ENCODE data around the gene PIEZO2. TPM values are rescaled to one million over a fixed set of nuclear protein-coding genes. Genes with fewer than 3 reads are reported as not detected.

Gene PIEZO2
- total RNA-seq, 1 donor from 2014 or later: 134 TPM

- Mint-ChIP-seq H3K9me3 (ENCODE audit: unreplicated experiment) (no peaks in the 10 kb centered on the region), H3K4me3 (ENCODE audit: unreplicated experiment) (no peak overlapping the region), H3K27me3 (ENCODE audit: unreplicated experiment) (no peaks in the 10 kb centered on the region), H3K27ac (ENCODE audit: unreplicated experiment) (no peak overlapping the region), H3K4me1 (ENCODE audit: unreplicated experiment) (no peaks in the 10 kb centered on the region), H3K36me3 (ENCODE audit: unreplicated experiment) (peaks cover 29% of the 10 kb centered on the region)
- TF ChIP-seq, protein P1, sequence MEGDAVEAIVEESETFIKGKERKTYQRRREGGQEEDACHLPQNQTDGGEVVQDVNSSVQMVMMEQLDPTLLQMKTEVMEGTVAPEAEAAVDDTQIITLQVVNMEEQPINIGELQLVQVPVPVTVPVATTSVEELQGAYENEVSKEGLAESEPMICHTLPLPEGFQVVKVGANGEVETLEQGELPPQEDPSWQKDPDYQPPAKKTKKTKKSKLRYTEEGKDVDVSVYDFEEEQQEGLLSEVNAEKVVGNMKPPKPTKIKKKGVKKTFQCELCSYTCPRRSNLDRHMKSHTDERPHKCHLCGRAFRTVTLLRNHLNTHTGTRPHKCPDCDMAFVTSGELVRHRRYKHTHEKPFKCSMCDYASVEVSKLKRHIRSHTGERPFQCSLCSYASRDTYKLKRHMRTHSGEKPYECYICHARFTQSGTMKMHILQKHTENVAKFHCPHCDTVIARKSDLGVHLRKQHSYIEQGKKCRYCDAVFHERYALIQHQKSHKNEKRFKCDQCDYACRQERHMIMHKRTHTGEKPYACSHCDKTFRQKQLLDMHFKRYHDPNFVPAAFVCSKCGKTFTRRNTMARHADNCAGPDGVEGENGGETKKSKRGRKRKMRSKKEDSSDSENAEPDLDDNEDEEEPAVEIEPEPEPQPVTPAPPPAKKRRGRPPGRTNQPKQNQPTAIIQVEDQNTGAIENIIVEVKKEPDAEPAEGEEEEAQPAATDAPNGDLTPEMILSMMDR (IDR thresholded peaks at IDR 0.05): no peak
- no peak for DNase-seq (ENCODE audit: extremely low spot score, unreplicated experiment)
These were observed 430.6 kb downstream of the PIEZO2 start for GRCh38 chr18:10718809-10719208.

- TF ChIP-seq, protein P1 (IDR thresholded peaks at IDR 0.05): no peak
- Mint-ChIP-seq H3K36me3 (ENCODE audit: unreplicated experiment) (peaks cover 34% of the 10 kb centered on the region), H3K27me3 (ENCODE audit: unreplicated experiment) (no peaks in the 10 kb centered on the region), H3K4me3 (ENCODE audit: unreplicated experiment) (no peak overlapping the region), H3K9me3 (ENCODE audit: unreplicated experiment) (no peaks in the 10 kb centered on the region), H3K4me1 (ENCODE audit: unreplicated experiment) (no peaks in the 10 kb centered on the region), H3K27ac (ENCODE audit: unreplicated experiment) (no peak overlapping the region)
- no peak for DNase-seq (ENCODE audit: extremely low spot score, unreplicated experiment)
These were observed 433.6 kb downstream of the PIEZO2 start for GRCh38 chr18:10715791-10716190.

DNA sequence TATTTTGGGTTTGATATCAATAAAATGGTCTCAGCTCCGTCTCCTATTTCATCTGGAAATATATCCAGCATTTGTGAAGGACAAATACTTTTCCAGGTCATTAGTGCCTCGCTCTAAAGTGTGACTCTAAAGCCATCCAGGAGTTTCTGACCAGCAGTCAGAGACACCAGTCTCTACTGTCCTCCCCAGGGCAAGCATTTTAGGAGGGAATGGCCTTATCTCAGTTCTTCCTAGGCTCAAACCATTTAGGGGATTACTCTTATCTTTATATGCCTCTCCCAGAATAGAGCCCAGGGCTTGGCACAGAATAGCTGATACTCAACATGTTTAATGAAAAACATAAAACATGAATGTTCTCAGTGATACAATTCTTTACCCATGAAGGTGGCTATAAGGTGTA is 436.0 kb downstream of the PIEZO2 start:
- H3K9me3 Mint-ChIP-seq (ENCODE audit: unreplicated experiment): no peaks in the 10 kb centered on the region
- no peak overlapping the region for H3K27ac Mint-ChIP-seq (ENCODE audit: unreplicated experiment)
- no peak for DNase-seq (ENCODE audit: extremely low spot score, unreplicated experiment)
- no peak overlapping the region for H3K4me3 Mint-ChIP-seq (ENCODE audit: unreplicated experiment)
- TF ChIP-seq, protein P1 (IDR thresholded peaks at IDR 0.05): no peak
- H3K4me1 Mint-ChIP-seq (ENCODE audit: unreplicated experiment): no peaks in the 10 kb centered on the region
- peaks cover 42% of the 10 kb centered on the region for H3K36me3 Mint-ChIP-seq (ENCODE audit: unreplicated experiment)
- H3K27me3 Mint-ChIP-seq (ENCODE audit: unreplicated experiment): no peaks in the 10 kb centered on the region

- H3K4me3 Mint-ChIP-seq (ENCODE audit: unreplicated experiment): no peak overlapping the region
- H3K27me3 Mint-ChIP-seq (ENCODE audit: unreplicated experiment): no peaks in the 10 kb centered on the region
- no peak for DNase-seq (ENCODE audit: extremely low spot score, unreplicated experiment)
- peaks cover 49% of the 10 kb centered on the region for H3K36me3 Mint-ChIP-seq (ENCODE audit: unreplicated experiment)
- TF ChIP-seq, protein P1 (IDR thresholded peaks at IDR 0.05): no peak
- no peaks in the 10 kb centered on the region for H3K9me3 Mint-ChIP-seq (ENCODE audit: unreplicated experiment)
- H3K4me1 Mint-ChIP-seq (ENCODE audit: unreplicated experiment): no peaks in the 10 kb centered on the region
- H3K27ac Mint-ChIP-seq (ENCODE audit: unreplicated experiment): no peak overlapping the region
These were observed 442.1 kb downstream of the PIEZO2 start for GRCh38 chr18:10707294-10707693.

GRCh38 chr18:10705786-10706185 is 443.6 kb downstream of the PIEZO2 start:
- Mint-ChIP-seq H3K27me3 (ENCODE audit: unreplicated experiment) (no peaks in the 10 kb centered on the region), H3K27ac (ENCODE audit: unreplicated experiment) (no peak overlapping the region), H3K36me3 (ENCODE audit: unreplicated experiment) (peaks cover 47% of the 10 kb centered on the region)

More at GRCh38 chr18:10705786-10706185, 443.6 kb downstream of the PIEZO2 start:
- no peak for DNase-seq (ENCODE audit: extremely low spot score, unreplicated experiment)
- no peak overlapping the region for H3K4me3 Mint-ChIP-seq (ENCODE audit: unreplicated experiment)
- no peaks in the 10 kb centered on the region for H3K9me3 Mint-ChIP-seq (ENCODE audit: unreplicated experiment)
- TF ChIP-seq, protein P1 (IDR thresholded peaks at IDR 0.05): no peak
- no peaks in the 10 kb centered on the region for H3K4me1 Mint-ChIP-seq (ENCODE audit: unreplicated experiment)
